Body of pancreas (tissue), 4 donors: ENCODE measurements around the gene CAMK1D. TPM values are rescaled to one million over a fixed set of nuclear protein-coding genes. Genes with fewer than 3 reads are reported as not detected.

Experiments
- ATAC-seq: fragments of 150-250 bp; one replicate; pipeline ENCODE4 v1.9.1; 2016
- DNase-seq, 4 donors: peaks; one replicate each; pipeline ENCODE4 v3.0.0-alpha.2; 2019
- H3K27ac ChIP-seq, 4 donors: fragments of 200-600 bp; sonication (generic); 1 replicate in 3 of 4; 2 replicates in 1 of 4; pipeline versions ENCODE4 v1.5.1 to v1.6.1; 2016 to 2019; ENCODE audit warnings: mild to moderate bottlenecking in 1 of 4, mixed read lengths in 1 of 4, moderate library complexity in 1 of 4
- H3K27me3 ChIP-seq, 2 donors: fragments of 200-600 bp; sonication (generic); one replicate each; pipeline ENCODE4 v1.6.0; 2016; ENCODE audit warnings: mild to moderate bottlenecking in 1 of 2
- H3K36me3 ChIP-seq, 2 donors: fragments of 200-600 bp; sonication (generic); replicated peaks in 1 of 2; 2 replicates each; pipeline ENCODE4 v1.5.1; 2016; ENCODE audit warnings: low read depth in 2 of 2; ENCODE audit not compliant: insufficient read depth in 1 of 2
- H3K4me1 ChIP-seq: fragments of 200-600 bp; sonication (generic); one replicate; pipeline ENCODE4 v1.6.0; 2016
- H3K4me3 ChIP-seq, 2 donors: fragments of 200-600 bp; sonication (generic); 1 replicate in 1 of 2; 2 replicates in 1 of 2; pipeline ENCODE4 v1.5.1; 2016 to 2019
- H3K9me3 ChIP-seq, 3 donors: fragments of 200-600 bp; sonication (generic); 1 replicate in 2 of 3; 2 replicates in 1 of 3; pipeline ENCODE4 v1.5.1; 2016
- CTCF ChIP-seq, 7 experiments: fragments of 450-650 bp in 4 of 7; fragments of 200-600 bp in 3 of 7; sonication (generic) in 3 of 7; IDR thresholded peaks; one replicate each; pipeline ENCODE4 v1.5.1; 2016 to 2019; ENCODE audit warnings: antibody characterized with exemption in 7 of 7
- POLR2A ChIP-seq, 3 donors: fragments of 450-650 bp; IDR thresholded peaks; one replicate each; pipeline ENCODE4 v1.6.1; 2016; ENCODE audit warnings: antibody characterized with exemption in 3 of 3, mild to moderate bottlenecking in 2 of 3
- WGBS, 2 donors: methylation state at CpG; one replicate each; pipeline ENCODE4 v1.1.5; 2017; 5-methylcytosine and 5-hydroxymethylcytosine counted together
- intact Hi-C: fragments of 100-400 bp; cut with DNase I; formaldehyde crosslinking; loops from one replicate; pipeline ENCODE4 v1.15.1; 2023
- total RNA-seq, 2 donors: library from RNA; depleted of rRNA; stranded (reverse); fragments of >200 nt; gene quantifications; one replicate each; pipeline ENCODE4 v1.1.0, GENCODE V29; 2016

Gene CAMK1D
- total RNA-seq, 2 donors from 2014 or later = 12.5 to 14.2 TPM

GRCh38 chr10:12709000-12709401 lies 359.7 kb downstream of the CAMK1D start:
- no peaks in the 10 kb centered on the region for H3K27me3 ChIP-seq
- TF ChIP-seq CTCF (IDR thresholded peaks at IDR 0.05) (no peak), POLR2A (IDR thresholded peaks at IDR 0.05) (no peak)
- no peaks in the 10 kb centered on the region for H3K9me3 ChIP-seq
- ATAC-seq (no peak), DNase-seq (no peak)
- H3K27ac ChIP-seq = no peak overlapping the region
- 62 to 67% methylated on average over 3 of the region's 3 CpGs for WGBS, 2 donors
- H3K4me1 ChIP-seq = peaks cover 30% of the 10 kb centered on the region
- intact Hi-C loops = loop anchor here (10.0 kb wide), 1 partner anchor 444 kb away; no protein-coding TSS in a partner anchor
- no peaks in the 10 kb centered on the region for H3K36me3 ChIP-seq
- H3K4me3 ChIP-seq = no peak overlapping the region

- peak overlapping the region in 1 of 4 donors; percentile 6 for H3K27ac ChIP-seq
- no peak for ATAC-seq
Observed at GRCh38 chr10:12709521-12709963, 360.2 kb downstream of the CAMK1D start.

GRCh38 chr10:12710157-12710556 lies 360.8 kb downstream of the CAMK1D start:
- Histone ChIP-seq H3K27ac (peak overlapping the region in 1 of 4 donors; percentile 1), H3K9me3 (no peaks in the 10 kb centered on the region), H3K27me3 (no peaks in the 10 kb centered on the region), H3K4me1 (peaks cover 28% of the 10 kb centered on the region), H3K36me3 (no peaks in the 10 kb centered on the region), H3K4me3 (no peak overlapping the region)
- no peak for TF ChIP-seq CTCF (IDR thresholded peaks at IDR 0.05)
- TF ChIP-seq POLR2A (IDR thresholded peaks at IDR 0.05) = no peak
- WGBS, 2 donors = 84 to 89% methylated on average over 8 of the region's 8 CpGs
- ATAC-seq (no peak), DNase-seq (no peak)
- intact Hi-C loops = no loop called here

More at GRCh38 chr10:12709521-12709963, 360.2 kb downstream of the CAMK1D start:
- no peaks in the 10 kb centered on the region for H3K9me3 ChIP-seq
- H3K27me3 ChIP-seq = no peaks in the 10 kb centered on the region
- no peak overlapping the region for H3K4me3 ChIP-seq
- WGBS, 2 donors = 55 to 62% methylated on average over 4 of the region's 4 CpGs
- peaks cover 28% of the 10 kb centered on the region for H3K4me1 ChIP-seq
- DNase-seq = no peak
- H3K36me3 ChIP-seq = no peaks in the 10 kb centered on the region
- TF ChIP-seq CTCF (IDR thresholded peaks at IDR 0.05) (no peak), POLR2A (IDR thresholded peaks at IDR 0.05) (no peak)
- intact Hi-C loops = loop anchor here (10.0 kb wide), 1 partner anchor 445 kb away; no protein-coding TSS in a partner anchor

GRCh38 chr10:12710594-12711349 lies 361.4 kb downstream of the CAMK1D start:
- Histone ChIP-seq H3K9me3 (no peaks in the 10 kb centered on the region), H3K27ac (peak overlapping the region in 3 of 4 donors; percentile 1 to 42 (median 29)), H3K27me3 (no peaks in the 10 kb centered on the region), H3K4me1 (peaks cover 28% of the 10 kb centered on the region), H3K36me3 (no peaks in the 10 kb centered on the region), H3K4me3 (no peak overlapping the region)
- ATAC-seq (peak; percentile 85), DNase-seq (peak; percentile 76 to 82 (median 79))
- intact Hi-C loops = no loop called here
- peak; percentile 82 to 93 (median 93) for TF ChIP-seq CTCF (IDR thresholded peaks at IDR 0.05)
- no peak for TF ChIP-seq POLR2A (IDR thresholded peaks at IDR 0.05)
- WGBS, 2 donors = 38 to 40% methylated on average over 9 of the region's 9 CpGs
